Urothelium cell line (cell line): ENCODE data around the gene CCDC141.

ENCODE experiments used
- DNase-seq: peaks from one replicate; pipeline ENCODE4 v3.0.0; 2011; ENCODE audit warnings: low spot score, mixed read lengths
- FAIRE-seq: peaks from 2 replicates; lab custom pipeline; 2011; peaks lifted over from hg19 to GRCh38; lab: Jason Lieb, UNC

CCDC141 gene

DNA sequence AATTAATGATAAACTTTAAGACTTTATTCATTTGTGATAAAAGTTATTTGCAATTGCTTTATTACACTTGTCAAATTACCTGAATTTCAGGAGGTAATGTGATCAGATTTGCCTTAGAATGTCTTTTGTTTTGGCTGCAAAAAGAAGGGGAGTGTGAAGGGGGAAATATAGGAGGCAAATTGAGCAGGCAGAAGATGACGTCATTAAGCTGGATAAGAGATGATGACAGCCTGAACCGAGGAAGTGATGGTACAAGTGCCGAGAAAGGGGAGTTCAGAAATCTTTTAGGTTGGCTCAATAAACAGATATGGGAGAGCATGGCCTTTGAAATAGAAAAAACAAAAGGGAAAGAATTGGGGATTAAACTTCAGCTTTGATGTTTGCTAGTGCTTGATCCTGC lies 169.7 kb downstream of the CCDC141 start:
- no peak for FAIRE-seq
- DNase-seq: no peak

DNA sequence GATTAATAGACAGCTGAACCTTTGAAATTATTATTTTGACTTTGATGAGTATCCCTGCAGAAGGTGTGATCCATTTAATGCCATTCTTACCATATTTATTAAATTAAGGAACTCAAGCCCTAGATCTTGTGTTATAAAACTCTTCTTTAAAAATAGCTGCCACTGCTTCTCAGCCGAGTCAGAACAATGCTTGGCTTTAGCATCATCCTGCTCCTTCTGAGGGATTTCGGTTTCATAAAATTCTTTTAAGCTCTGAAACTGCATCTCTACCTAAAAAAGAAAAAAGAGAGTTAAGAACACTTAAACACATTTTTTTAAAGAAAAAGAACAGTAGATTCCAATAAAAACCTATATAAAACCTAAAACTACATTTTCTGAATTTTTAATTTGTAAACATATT lies 172.1 kb downstream of the CCDC141 start:
- FAIRE-seq (no peak), DNase-seq (no peak)

DNA sequence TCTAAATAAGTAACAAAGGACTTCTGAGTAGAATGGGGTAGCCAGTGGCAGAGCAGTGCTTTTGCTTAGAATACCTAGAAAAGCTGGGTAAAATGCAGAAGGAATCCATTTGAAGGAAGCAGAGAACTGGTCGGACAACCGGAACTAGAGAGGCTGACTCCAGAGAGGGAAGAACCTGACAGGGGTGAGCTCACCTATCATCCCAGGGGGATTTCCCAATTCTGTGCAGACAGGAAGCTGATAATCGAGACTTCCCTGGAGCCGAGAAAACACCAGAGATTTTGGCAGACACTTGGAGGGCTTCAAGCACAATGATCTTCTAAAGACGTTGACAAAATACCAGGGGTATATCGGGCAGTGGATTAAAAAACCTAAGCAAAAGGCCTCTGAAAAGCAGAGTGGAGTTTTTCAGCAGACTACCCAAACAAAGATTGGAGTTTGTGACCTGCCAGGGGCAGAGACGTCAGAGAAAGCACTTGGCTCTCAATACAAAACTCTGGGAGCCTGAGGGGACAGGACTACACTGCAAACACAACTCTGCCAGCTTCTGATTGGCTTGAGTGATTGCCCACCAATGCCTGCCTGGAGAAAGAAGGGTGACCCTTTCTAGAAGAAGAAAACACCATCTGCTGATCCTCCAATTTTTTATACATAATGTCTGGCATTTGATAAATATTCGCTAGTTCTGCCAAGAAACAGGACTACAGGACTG lies 175.3 kb downstream of the CCDC141 start:
- DNase-seq (no peak), FAIRE-seq (no peak)

DNA sequence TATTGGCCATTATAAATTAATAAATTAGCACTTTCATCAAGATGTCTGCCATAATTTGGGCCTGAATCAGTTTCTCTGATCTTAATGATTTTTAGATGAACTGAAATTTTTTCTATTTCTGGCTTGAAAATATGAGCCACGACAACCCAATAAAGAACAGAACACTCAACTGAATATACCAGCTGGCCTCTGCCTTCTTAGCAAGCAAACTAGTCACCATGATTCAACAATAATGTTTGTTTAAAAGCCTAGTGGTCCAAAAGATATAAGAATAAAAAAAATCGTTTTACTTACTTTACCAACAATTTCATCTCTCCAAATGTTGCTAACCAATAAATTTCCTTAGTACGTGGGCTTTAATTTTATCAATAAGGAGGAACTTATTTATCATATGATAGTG lies 176.0 kb downstream of the CCDC141 start:
- no peak for FAIRE-seq
- DNase-seq: no peak

DNA sequence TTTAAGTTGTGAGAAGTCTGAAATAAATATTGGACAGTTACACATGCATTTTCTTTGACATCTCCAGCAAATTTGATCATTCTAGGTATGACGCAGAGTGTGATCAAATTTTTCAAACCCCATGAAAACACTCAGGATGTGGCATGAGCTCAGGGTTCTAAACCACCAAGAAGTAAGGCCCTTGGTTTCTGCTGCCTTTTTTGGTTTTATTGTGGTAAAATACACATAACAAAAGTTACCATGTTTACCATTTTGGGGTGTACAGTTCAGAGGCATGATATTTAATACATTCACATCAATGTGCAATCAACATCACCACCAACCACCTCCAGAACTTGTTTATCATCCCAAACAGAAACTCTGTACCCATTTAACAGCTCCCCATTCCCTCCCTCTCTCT lies 178.4 kb downstream of the CCDC141 start:
- DNase-seq (no peak), FAIRE-seq (no peak)

DNA sequence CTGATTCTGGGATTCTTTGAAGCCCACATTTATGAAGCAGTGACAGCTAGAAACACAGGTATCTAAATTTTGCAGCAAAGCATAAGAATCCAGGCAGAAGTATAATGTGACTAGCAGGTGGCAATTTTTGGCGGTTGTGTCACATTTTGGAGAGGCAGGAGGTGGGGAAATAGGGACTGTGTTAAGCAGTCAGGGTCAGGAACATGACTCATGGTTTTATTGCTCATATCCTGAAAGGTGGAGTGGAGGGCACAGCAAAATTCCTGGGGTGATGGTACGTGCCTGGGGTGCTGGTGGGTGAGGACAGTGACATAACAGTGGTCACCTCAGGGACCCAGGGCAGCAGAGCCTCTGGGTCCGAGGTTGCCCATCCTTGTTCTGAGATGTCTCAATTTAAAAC lies 179.2 kb downstream of the CCDC141 start:
- peak; percentile 62 for DNase-seq
- no peak for FAIRE-seq

DNA sequence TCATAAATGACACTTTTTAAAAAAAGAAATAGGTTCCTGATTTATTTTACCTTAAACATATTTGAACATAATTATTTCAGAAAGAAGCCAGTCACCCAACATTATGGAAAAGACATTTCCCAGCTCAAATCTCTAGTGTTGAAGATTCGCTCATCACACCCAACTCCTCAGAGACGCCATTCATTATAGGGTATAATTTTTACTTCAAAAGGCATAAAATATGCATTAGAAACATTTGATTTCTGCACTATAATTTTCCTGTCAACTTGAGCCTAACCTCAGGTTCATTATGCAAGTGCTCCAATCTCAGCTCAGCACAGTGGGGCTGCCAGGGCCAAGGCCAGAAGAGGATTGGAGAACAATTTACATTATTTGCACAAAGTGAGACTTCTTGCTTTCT lies 183.9 kb downstream of the CCDC141 start:
- no peak for FAIRE-seq
- DNase-seq: no peak

DNA sequence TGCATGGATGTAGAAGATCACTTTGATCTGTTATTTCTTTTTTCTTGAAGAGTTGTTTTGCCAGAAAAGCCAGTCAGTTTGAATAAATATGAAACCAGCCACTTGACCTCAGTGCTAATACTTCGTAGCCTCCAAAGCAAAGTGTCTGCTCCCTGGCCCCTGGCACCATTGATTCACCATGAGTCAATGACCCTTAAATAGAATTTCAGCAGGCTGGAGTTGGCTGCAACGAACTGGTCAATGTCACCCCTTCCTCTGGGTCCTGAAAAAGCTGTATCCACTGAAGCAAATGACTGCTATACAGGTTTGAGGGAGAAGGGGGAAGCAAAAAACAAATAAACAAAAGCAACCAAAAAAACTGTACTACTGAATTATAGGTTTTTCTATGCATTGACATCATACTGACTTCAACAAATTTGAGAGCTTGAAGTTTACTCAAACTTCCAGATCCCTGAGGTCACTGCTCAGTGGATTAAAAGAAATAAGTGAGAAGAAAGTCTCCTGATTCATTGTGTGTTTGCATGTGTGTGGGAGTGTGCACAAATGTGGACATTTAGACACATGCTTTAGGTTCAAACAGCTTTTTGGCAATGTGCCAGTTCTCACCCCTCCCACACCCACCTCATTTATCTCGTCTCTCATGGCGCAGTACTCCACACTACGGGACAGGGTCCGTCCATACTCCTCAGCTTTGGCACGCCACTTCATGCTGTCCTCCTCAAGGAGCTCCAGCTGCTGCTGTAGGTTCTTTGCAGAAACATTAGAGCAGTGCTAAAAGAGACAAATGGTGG lies 184.6 kb downstream of the CCDC141 start:
- FAIRE-seq (no peak), DNase-seq (no peak)

DNA sequence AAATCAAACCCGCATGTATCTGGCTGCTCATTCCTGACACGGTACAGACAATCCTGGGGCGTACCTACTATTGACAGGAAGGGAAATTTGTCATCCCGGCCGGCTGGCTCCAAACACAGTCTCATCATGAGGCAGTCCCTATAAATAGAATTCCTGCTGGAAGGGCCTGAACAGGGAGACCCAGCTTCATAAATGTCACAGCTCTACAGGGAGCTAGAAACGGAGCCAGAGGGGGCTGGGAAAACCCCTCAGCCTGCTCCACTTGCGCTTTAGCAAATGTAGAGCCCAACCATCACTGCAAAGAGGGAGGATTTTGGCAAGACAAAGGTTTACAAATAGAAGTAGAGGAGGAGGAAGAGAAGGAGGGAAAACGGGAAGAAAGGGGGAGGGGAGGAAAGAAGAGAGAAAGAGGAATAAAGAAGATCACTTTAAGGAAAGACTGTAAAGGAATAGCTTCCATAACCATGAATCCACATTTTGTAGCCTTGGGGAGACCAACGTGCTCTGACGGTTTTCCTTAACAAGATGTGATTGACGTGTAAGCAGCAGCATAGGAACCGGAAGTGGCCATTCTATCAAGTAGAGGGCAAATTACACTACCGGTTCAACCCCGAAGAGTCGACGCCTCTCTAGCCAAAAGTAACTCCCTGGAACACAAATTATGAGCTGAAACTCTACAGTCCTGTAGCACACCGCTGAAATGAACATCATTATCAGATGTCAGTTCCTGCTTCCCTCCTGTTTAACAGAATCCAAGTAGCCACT lies 185.9 kb downstream of the CCDC141 start:
- FAIRE-seq (no peak), DNase-seq (peak; percentile 45)

DNA sequence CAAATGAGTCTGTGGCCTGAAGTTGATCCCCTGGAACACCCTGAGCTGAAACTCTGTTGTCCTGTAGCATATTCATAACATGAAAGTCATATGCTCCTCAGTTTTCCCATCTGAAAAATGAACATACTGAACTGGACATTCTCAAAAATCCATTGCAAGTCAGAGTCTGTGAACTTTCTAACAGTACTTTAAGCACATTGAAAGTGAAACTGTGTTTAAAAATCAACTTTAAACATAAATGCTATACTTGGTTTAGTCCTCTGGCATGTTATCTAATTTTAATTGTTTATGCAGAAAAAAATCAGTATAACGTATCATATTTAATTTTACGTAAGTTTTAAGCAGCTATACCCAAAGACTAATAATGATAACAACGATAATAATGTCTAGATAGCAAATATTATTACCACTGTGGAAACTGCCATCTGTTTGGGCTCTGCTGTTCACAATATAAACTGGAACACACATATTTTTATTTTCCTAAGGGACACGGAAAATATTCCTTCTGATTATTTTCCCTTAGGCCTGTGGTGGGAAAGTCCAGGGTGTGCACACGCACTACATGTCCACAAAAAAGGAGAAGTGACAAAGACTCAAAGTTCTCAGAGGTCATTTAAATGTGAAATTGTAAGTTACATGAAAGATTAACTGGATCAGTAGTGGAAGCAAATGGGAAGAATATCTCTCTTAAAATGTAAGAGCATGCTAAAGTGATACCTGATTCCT lies 186.6 kb downstream of the CCDC141 start:
- no peak for DNase-seq
- no peak for FAIRE-seq

DNA sequence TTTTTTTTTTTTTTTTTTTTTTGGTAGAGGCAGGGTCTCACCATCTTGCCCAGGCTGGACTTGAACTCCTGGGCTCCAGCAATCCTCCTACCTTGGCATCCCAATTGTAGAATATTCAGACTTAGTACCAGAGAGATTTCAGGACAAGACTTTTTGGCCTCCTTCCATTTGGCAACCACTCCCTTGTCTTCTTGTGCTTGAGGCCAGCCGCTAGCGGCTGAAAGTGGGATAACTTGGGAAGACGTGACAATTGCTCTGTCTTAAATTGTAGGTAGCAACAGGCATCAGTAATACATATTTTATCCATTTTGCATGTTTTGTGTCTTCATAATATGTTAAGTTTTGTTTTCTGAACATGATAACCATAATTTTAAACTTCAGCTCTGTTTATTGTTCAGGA lies 189.4 kb downstream of the CCDC141 start:
- DNase-seq: no peak
- no peak for FAIRE-seq

DNA sequence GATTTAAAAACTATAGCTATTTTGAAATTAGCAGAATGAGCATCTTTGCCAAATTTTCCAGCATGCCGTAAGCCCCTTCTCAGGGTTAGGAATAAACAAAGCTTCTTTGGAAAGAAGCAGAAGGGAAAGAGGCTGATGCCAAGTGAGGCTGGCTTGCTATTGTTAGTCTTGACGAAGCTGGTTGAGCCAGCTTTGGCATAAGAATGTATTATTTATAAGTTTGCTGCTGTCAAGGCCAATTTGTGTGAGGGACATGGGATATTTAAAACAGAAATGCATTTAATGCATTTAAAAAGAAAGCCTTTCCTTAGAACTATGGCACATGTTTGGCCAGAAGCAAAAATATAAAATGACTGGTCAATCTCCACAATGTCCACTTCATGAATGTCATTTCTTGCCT lies 190.2 kb downstream of the CCDC141 start:
- FAIRE-seq (no peak), DNase-seq (no peak)

DNA sequence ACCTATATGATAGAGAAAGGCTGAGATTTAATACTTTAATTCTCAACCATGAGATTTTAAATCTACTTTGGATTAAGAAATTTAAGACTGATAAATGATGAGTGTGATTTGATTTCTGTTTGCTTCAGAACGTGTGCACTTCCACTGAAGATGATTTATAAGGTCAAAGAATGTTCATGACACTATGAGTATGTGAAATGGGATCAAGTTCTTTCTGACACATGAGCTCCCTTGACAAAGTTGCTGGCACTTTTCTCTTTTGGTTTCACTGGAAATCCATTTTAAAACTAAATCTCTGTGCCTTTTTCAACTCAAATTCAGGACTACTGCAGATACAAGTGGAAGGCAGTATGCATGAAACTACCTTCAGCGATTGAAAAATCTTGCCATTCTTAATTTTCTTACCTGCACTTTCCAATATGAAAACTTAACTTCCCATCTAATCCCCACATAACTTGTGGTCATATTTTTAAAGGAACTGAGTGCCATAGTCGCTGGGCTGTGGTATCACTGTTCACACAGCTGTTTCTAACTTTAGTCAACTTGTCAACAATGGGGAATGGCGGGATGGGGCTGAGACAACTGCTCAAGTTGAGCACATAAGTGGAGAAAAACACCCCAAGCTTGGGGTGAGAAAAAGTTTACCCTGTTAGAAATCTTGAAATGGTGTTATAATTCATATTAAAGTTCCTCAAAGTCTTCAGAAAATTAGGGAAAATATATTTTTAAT lies 190.9 kb downstream of the CCDC141 start:
- DNase-seq (no peak), FAIRE-seq (no peak)

DNA sequence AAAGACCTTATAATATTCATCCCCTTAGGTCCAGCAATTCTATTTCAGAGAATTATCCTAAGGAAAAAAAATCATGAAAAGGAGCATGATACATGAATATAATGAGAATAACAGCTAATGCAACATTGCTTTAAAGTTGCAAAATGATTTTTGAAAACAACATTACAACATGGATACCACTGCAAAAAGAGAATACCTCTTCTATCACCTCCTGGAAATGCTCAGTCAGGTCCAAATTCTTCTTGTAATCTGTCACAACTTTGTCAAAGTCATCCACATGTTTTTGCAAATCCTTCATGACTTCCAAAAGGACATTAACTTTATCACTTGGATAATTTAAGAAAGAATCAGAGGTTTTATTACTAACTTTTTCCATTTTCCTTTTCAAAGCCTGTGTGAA lies 194.8 kb downstream of the CCDC141 start:
- FAIRE-seq: no peak
- DNase-seq: no peak

DNA sequence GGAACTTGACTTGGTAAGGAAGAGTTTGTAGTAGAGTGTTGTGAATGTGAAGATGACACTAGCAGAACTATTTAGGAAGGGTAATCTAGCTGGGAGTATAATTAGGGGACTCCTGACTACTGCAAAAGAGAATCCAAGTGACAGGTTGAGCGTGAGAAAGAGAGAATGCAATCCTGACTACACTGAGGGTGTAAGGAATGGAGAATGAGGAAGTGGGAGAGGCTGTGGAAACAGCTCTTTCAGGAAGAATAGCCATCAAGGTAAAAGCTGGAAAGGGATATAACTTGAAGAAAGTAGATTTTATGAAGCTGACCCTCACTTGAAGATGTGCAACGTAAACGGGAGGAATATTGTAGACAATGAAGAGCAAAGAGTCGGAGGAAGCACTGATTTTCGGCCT lies 201.6 kb downstream of the CCDC141 start:
- no peak for FAIRE-seq

DNA sequence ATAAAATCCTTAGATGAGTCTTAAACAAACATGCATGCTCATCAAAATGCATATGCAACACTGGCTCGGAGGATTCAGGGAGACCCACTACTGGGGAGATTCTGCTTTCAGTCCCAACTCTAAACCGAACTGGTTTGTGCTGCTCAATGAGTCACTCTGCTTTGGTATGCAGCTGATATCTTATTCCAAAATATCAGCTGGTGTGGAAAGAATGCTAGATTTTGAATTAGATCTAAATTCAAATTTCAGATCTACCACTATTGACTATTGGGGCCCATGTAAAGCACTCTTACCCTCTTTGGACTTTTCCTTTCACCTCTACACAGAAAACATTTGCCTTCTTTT lies 203.5 kb downstream of the CCDC141 start:
- DNase-seq (no peak), FAIRE-seq (no peak)

More for the DNA sequence above, 201.6 kb downstream of the CCDC141 start:
- DNase-seq: no peak

DNA sequence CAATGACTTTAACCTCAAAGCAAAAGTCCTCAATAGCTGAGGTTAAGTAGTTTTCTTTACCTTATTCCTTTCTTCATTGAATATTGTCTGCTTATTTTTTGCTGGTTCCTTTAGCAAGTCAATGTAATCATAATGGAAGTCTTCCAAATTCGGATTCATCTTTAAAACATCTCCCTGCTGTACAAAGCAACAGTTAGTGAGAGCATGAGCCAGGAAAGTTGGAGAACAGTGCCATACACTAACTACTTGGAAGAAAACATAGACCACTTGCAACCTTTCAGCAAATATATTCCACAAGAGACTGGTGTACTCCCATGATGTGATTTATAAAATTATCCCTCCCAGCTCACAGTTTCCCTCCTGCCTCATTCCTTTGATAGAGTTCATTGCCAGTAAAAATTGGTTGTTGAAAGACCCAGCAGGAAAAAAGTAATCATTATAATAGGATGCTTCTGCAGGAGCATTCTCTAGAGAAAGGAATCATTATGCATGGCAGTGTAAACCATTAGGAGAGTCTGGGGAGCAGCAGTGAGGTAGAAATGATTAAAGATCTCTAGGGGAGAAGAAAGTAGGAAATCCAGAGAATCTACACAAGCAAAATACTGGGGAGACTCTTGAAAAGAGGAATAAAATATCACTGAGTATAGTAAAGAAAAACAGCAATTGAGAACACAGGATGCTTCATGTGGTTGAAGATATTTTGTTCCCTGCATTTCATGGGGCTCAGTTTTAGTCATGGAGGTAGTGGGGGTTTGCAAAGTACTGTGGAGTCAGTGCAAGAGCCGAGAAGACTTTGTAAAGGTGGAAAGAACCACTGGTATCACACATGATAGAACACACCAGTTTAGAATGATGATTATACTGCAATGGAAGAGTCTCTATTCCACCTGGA lies 204.1 kb downstream of the CCDC141 start:
- FAIRE-seq (no peak), DNase-seq (no peak)

DNA sequence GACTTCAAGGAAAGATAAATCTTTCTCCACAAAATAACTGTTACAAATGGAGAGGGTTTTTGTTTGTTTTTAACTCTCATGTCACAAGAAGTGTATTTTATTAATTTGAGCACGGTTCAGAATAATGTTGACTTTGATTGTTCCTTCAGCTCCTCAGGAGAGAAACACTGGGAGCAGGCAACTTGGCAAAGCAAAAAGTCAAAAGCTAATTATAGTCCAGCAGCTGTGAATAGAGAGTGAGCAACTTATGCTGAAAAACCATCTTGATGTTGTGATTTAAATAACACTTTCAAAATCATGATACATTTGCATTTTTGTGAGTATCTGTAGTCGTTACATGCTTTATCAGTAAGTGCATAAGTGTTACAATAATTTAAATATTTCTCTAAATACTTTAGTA lies 205.2 kb downstream of the CCDC141 start:
- no peak for DNase-seq
- no peak for FAIRE-seq

DNA sequence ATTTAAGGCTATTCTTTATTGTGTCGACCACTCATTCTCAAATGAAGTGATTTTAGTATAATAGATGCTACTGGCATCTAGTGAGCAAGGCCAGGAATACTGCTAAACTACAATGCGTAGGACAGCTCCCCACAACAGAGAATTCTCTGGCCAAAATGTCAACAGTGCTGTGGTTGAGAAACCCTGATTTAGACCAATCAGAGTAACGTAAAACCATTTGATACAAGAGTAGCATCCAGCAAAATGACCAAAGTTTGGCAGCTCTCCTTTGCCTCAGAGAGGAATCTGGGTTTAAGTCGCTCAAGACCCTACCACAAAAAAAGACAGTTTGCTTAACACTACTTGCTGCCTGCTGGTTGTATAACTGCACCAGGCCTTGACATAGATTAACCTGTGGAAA lies 205.7 kb downstream of the CCDC141 start:
- DNase-seq (no peak), FAIRE-seq (no peak)

DNA sequence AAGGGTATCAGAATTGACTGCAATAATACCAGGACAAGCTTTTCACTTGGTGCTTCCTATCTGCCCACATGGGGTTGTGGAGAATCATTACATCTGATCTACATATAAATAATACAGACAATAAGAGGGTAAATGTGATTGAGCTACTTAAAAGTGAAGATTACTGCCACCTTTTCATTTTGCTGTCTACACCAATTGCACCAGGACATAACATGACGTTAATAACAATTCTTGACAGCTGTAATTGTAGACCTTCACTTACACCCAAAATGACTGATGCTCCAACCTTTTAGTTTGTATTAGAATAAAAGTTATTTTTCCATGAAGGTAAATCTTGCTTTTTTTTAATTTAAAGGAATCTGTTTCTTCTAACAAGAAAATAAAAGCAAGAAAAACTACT lies 206.2 kb downstream of the CCDC141 start:
- no peak for DNase-seq
- FAIRE-seq: no peak
